Central memory CD8-positive, alpha-beta T cell (primary cell): ENCODE results near the gene ZNF169.
"Not testable (repeated sequence)": the region's sequence is repeated elsewhere in the genome, so short reads cannot be mapped to it uniquely, and the experiment has no call there.

Experiments
- ATAC-seq: fragments of 150-1000 bp; cut with Tn5 transposase; replicated peaks from 2 replicates; pipeline ENCODE4 v1.10.0; 2022; ENCODE audit warnings: mild to moderate bottlenecking, moderate FRiP score, moderate number of reproducible peaks; ENCODE audit not compliant: poor library complexity, severe bottlenecking; ENCODE audit errors: extremely low read depth
- DNase-seq, 2 donors: peaks; one replicate each; pipeline ENCODE4 v3.0.0; 2021; ENCODE audit warnings: low spot score in 2 of 2
- H3K27ac Mint-ChIP-seq: one replicate; pipeline ENCODE4 v1.8.0; 2022; ENCODE audit warnings: low read depth, mild to moderate bottlenecking, moderate library complexity, mixed read lengths
- H3K27me3 Mint-ChIP-seq: one replicate; pipeline ENCODE4 v1.8.0; 2022; ENCODE audit warnings: mixed read lengths
- H3K36me3 Mint-ChIP-seq: one replicate; pipeline ENCODE4 v1.8.0; 2022; ENCODE audit warnings: mild to moderate bottlenecking, moderate library complexity, mixed read lengths; ENCODE audit not compliant: insufficient read depth
- H3K4me1 Mint-ChIP-seq: one replicate; pipeline ENCODE4 v1.8.0; 2022; ENCODE audit warnings: mixed read lengths
- H3K4me3 Mint-ChIP-seq: one replicate; pipeline ENCODE4 v1.8.0; 2022; ENCODE audit warnings: mild to moderate bottlenecking, moderate library complexity, mixed read lengths
- H3K9me3 Mint-ChIP-seq: one replicate; pipeline ENCODE4 v1.8.0; 2022; ENCODE audit warnings: mixed read lengths

The ZNF169 gene

DNA sequence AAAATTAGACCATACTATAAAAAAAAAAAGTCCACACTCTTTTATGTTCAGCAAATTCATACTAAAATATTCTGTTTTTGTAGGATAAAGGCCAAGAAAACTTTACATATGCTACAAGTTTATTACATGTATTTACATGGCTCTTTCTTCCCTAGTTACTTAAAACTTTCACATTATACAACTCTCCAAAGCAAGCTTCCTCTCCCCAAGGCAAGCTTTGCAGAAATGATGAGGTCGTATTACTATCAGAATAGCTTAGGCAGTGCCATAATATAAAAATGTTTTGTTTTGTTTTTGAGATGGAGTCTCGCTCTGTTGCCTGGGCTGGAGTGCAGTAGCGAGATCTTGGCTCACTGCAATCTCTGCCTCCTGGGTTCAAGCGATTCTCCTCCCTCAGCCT lies 77.3 kb downstream of the ZNF169 start:
- H3K9me3 Mint-ChIP-seq, H3K36me3 Mint-ChIP-seq, ATAC-seq, DNase-seq, H3K27ac Mint-ChIP-seq, H3K4me3 Mint-ChIP-seq, H3K27me3 Mint-ChIP-seq, H3K4me1 Mint-ChIP-seq: not testable (repeated sequence)

DNA sequence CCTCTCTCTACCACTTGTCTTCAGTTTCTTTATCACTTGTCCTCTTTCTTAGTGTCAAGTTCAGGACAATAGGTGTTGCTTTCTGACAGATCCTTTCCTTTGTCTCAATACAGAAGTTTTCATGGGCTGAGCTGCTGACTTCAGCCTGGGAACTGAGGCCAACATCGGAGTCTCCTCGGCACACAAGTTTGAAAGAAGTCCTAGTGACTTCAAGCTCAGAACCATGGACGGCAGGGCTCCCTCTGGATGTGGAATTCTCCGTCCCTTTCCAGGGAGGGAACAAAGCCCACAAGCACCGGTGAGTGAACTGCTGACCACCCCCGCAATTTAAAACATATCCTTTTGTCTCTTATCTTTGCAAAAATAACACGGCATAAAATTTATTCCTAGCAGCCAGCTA lies 79.6 kb downstream of the ZNF169 start:
- not testable (repeated sequence) for H3K9me3 Mint-ChIP-seq

DNA sequence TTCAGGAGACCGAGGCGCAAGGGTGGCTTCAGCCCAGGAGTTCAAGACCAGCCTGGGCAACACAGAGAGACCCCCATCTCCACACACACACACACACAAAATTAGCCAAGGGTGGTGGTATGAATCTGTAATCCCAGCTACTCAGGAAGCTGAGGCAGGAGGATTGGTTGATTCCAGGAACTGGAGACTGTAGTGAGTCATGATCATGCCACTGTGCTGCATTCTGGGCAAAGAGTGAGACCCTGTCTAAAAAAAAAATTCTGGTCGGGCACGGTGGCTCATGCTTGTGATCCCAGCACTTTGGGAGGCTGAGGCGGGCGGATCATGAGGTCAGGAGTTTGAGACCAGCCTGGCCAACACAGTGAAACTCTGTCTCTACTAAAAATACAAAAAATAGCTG lies 80.6 kb downstream of the ZNF169 start:
- not testable (repeated sequence) for H3K27ac Mint-ChIP-seq, H3K36me3 Mint-ChIP-seq, H3K4me3 Mint-ChIP-seq, H3K27me3 Mint-ChIP-seq, H3K9me3 Mint-ChIP-seq, ATAC-seq, DNase-seq, H3K4me1 Mint-ChIP-seq

More for the DNA sequence above, 79.6 kb downstream of the ZNF169 start:
- ATAC-seq, H3K27ac Mint-ChIP-seq, H3K36me3 Mint-ChIP-seq, DNase-seq, H3K4me3 Mint-ChIP-seq, H3K4me1 Mint-ChIP-seq, H3K27me3 Mint-ChIP-seq: not testable (repeated sequence)

DNA sequence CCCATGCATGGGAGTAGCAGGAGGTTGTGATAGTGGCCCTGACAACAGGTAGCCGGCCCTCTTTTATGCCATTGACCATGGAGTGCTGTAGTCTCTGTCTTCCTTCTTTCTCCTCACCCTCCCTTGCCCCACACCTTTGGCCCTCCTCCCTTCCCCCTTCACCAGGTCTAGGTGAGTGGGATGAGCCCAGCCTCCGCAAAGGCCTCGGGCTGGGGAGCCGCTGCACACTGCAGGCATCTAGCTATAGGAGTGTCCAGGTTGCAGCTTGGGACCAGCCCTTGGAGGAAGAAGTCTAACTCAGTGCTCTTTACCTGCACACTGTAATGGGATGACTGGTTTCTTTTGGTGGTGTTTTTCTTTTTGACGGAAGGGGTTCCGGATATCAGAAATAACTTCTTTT lies 81.7 kb downstream of the ZNF169 start:
- not testable (repeated sequence) for ATAC-seq, H3K27ac Mint-ChIP-seq, DNase-seq, H3K4me3 Mint-ChIP-seq, H3K4me1 Mint-ChIP-seq, H3K36me3 Mint-ChIP-seq, H3K27me3 Mint-ChIP-seq, H3K9me3 Mint-ChIP-seq

DNA sequence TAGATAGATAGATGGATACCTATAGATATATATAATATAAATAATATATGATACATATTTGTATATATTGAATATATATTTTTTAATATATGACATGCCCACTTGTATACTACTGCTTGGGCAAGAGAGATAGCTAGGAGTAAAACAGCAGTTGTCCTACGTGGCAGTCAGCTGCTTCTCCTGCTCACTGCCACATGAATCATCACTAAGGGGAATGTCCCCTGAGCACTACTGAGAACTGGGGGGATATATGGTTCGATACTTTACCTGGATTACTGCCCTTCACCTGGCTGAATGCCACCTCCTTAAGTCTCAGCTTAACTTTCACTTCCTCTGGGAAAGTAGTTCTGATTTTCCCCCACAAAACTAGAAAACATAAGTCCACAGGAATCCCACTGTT lies 82.6 kb downstream of the ZNF169 start:
- ATAC-seq, H3K4me3 Mint-ChIP-seq, DNase-seq, H3K27ac Mint-ChIP-seq, H3K36me3 Mint-ChIP-seq, H3K27me3 Mint-ChIP-seq, H3K4me1 Mint-ChIP-seq, H3K9me3 Mint-ChIP-seq: not testable (repeated sequence)

DNA sequence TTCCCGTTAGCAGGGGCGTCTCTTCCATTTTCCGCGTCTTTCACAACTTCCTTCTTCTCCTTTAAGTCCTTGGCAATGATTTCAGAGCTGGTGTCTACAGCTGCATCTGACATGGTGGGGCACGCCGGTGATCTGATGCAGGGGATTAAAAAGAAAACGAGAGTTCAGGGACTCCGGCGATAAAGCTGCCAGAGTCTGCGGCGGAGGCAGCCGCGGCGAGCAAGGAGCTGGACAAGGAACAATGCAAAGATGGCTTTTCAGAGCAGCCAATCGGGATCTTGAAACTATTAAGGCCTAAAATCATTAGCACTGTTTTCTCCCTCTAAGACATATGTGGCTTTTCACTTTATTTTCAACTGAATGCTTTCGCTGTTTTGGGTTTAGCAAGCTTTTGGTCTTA lies 88.4 kb downstream of the ZNF169 start:
- H3K9me3 Mint-ChIP-seq, H3K27me3 Mint-ChIP-seq, H3K4me3 Mint-ChIP-seq, H3K36me3 Mint-ChIP-seq, H3K4me1 Mint-ChIP-seq, H3K27ac Mint-ChIP-seq, ATAC-seq, DNase-seq: not testable (repeated sequence)

DNA sequence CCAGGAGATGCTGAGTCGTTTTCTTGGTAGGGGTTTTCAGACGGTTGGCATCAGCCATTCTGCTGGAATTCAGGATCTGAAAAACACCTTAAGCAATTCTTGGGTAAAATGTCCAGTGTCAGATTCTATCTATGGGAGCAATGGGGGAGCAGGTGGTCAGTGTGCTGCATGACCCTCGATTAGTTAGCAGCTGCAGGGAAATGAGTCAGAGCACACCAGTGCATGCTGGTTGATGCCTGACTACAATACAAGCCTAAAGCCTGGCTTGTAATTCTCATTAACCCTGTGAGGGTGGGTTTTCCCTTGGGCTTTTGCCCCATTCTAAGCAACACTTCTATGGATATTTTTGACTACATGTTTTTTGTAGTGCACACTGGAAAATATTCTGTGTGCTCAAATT lies 89.7 kb downstream of the ZNF169 start:
- H3K27me3 Mint-ChIP-seq, DNase-seq, H3K4me1 Mint-ChIP-seq, ATAC-seq, H3K9me3 Mint-ChIP-seq, H3K36me3 Mint-ChIP-seq, H3K27ac Mint-ChIP-seq, H3K4me3 Mint-ChIP-seq: not testable (repeated sequence)
